NCI-H748 (cell line): Measurements from ENCODE around the gene ASIC2.

ENCODE experiments used
- DNase-seq: peaks from one replicate; lab custom pipeline; 2025; ENCODE audit not compliant: unreplicated experiment; lab: John Stamatoyannopoulos, UW

ASIC2 gene

DNA sequence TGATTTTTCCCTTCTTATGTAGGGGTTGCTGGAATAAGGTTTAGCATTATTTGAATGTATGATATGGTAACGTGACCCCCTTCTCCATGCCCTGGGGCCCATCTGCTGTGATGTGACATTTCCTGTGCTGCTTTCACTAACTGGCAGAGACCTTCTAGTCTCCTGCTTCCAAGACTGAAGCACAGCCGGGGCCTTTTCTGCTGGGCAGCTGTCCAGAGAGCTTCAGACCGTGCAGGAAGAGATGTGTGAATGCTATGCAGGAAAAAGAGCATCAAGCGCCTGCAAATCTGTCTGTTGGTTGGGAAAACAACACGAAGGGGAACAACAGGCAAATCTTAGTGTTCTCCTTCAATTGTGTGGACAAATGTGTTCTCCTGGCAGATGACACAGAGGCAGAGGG lies 173.0 kb downstream of the ASIC2 start:
- no peak for DNase-seq

DNA sequence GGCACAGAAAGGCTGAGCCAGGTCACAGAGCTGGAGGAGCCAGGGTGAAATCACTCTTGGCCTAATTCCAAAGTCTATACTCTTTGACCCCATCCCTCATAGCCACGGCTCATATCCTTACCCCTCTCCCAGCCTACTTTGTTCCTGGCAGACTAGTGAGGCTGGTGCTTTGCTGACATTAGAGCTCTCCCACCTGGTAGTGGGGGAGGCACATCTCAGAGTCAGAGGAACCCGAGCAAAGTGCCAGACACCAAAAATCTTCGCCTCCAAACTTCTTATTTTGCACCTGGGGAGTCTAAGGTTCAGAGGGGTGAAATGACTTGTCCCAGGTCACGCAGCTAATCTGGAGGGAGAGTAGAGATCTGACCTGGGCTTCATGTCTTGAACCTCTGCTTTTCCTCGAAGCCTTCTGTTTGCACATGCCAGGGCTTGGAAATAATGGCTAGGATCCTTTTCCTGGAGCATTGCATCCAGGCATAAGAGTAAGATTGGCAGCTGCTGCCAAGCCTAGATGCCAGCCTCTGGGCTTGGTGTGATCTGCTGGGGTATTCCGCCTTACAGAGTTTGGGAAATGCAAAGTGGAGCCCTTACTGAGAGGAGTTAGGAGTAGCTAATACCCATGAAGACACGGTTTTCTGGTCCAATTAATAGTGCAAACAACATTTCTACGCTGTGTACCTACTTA lies 174.6 kb downstream of the ASIC2 start:
- no peak for DNase-seq

DNA sequence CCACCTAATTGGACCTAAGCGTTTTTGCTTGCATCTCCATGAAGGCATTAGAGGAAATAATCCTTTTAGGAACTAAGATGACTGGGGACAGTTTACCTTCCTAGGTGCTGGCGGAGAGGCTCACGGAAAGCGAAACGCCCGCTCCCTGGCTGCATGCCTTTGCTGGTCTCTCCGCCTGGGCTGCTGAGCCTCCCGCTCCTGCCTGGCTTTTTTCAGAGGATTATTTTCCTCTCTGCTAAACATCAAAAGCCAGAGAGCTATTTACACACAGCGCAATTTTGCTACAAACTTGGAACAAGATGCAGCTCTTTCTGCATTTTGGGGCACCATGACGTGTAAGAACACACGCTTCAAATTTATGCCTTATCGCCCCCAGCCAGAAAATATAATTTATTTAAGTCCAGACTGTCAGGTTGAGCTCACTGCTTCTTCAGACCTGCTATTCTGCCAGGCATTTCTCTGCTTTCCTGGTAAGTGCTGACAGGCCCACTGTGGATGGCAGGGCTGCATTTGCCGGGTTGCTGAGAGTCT lies 177.0 kb downstream of the ASIC2 start:
- no peak for DNase-seq

DNA sequence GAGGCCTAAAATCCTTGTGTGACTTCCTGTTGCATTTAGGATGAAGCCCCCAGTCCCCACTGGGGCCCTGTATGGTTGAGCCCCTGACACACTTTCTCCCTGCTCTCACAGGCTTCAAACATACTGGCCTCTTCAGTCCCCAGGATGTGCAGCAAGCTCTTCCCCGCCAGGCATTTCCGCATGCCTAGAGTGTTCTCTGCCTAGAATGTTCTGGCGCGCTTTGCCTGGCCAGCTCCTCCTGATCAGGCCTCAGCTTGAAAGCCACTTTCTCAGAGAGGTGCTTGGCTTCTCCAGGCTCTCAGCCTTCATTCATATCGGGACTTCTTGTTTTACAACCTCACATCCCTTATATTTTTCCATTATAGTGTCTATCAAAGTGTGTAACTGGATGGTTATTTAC lies 177.7 kb downstream of the ASIC2 start:
- DNase-seq: no peak

DNA sequence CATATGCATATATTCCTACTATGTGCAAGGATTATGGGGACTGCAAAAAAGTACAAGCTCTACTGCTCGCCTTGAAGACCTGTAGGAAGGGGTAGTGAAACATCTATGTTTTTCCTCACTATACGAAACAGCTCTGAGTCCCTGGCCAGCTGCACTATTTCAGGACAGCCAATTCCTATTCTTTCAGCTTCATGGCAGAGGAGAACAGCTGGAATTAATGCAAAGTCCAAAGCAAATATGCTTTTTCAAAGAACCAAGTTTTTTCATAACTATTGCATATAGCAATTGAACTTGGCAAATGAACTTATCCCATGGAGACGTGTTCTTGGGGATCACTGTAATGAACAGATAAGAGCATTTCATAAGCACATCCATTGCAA lies 179.1 kb downstream of the ASIC2 start:
- DNase-seq: no peak

DNA sequence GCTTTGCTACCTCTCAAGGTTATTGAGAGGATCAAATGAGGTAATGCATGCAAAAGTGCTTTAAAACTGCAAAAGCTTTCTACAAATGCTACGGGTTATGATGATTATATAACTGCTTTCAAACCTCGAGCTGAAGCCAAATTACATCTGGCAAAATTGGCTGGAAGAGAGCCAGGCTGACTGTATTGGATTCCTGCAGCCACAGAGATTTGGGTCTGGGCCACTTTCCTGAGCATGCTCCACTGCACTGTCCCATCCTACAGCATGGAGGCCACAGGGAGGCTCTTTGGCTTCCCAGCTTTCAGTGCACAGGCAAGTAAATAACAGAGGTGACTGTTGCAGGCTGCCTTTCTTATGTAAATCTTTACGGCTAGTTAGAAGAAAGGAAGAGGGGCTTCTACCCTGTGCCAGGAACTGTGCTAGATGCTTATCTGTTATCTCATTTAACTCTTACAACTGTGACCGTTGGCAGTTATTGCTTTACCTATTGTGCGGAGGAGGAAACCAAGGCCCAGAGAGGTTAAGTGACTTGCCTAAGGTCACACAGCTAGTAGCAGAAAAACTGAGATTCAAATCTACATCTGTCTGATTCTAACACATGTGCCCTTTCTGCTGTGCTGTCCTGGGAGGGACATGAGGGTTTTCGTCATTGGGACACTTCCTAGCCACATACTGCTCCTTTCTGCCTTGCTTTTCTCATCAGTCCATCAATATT lies 179.7 kb downstream of the ASIC2 start:
- DNase-seq: no peak

DNA sequence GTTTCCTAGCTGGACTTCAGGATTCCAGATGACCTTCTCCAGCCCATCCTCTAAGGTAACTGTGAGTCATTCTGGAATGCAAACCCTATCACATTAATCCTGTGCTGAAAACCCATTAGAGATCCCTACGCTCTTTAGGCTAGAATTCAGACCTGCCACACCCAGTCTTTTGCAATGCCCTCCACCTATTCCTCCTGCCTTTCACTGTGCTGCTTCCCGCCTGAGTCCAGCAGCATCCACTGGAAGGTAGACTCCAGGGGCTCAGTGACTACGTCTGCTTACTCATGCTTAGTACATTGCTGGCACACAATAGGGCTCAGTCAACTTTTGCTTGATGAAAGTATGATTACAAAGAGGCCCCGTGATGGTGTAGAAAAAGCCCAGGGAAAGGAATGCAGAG lies 180.3 kb downstream of the ASIC2 start:
- no peak for DNase-seq

DNA sequence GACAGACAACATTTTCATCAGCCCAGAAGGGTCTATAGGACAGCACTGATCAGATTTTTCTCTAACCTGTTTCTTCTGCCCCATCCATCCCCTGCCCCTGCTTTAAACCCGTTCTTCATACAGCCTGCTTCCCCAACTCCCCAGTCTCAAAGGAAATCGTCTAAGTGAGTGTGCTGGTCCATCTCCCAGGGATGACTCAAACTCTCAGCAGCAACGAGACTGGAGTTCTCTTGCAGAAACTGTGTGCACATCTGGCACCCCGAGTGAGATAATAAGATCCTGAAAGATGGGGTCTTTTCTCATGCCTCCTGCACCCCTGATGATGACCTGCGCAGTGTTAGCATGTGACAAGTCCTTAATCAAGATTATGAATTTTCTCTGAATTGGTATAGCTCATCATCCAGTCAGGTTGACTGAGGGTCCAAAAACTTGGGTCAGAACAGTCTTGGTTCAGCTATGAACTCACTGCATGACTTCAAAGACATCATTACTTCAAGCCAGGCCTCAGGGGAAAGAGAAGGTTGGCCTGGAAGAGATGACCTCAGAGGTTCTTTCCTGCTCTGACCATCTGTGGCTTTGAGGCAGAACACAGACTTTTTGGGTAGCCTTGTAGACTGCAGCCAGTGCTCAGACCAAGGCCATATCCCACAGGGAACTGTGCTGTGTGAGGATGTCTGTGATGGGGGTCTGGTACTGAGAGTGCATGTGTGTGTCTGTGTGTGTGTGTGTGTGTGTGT lies 183.6 kb downstream of the ASIC2 start:
- DNase-seq: no peak

DNA sequence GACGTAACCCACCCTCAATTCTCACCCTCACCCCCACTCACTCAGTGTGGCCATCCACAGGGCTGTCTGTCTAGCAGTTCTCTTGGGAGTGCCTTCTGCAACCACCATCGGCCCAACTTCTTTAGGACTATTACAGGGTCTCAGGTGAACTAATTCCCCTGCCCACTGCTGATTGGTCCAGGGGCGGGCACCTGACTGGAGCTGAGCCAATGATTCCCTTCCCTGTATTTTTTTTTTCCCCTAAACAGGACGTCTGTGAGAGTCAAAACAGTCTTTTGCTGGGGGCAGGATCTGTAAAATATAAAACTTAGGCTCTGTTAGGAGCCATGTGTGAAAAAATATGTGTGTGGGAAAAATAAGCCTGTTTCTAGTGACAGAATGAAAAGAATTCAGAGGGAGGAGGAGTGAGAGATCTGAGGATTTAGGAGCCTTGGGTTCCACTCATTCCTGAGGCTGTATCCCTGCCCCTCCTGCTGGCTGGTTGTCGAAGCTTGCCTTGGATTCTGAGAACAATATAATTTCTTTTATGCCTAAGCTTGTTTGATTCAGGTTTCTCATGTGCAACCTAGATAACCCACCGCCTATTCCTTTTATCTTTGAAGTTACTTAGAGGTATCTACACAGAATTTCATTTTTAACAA lies 186.4 kb downstream of the ASIC2 start:
- DNase-seq: no peak

DNA sequence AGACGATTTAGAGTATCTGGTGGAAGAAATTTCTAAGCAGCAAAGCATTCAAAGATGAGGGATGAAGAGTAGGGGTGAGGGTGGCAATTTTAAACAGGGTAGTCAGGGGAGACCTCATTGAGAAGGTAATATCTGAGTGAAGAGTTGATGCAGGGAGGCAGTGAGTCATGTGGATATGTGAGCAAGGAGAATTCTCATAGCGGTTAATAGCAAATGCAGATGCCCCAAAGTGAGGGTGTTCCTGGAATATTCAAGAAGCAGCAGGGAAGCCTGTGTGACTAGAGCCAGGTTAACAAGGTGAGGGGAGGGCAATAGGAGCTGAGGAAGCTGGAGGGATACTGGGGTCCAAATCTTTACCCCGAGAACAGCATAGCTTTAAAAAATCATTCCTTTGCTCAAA lies 187.2 kb downstream of the ASIC2 start:
- DNase-seq: no peak

DNA sequence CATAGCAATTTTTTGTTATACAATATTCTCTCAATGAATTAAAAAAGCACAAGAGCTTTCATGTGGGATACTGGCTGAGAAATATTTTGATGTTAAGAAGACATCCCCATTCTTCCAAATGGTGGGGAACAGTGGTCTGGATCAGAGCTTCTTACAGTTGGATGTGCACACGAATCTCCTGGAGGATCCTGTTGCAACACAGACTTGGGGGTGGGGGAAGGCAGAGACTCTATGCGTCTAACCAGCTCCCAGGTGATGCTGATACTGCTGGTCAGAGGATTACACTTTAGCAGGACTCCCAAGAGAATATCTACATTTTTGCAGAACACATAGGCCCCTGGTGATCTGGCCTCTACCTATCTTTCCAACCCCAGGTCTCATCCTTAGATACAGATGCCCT lies 193.2 kb downstream of the ASIC2 start:
- DNase-seq: no peak

DNA sequence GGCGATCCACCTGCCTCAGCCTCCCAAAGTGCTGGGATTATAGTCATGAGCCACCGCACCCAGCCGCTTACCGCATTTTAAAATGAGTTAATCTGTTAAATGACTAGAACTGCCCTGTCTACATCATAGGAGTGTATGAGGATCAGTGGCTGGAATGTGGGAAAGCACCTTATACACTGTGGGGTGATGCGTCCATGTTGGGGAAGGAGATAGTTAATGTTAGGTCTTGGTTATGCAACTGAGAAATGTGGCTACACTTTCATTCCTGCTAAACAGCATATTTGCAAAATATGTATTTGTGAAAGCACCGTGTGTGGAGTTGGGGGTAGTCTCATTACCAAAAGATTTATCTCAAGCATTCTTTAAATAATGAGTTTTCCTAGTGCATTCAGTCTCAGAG lies 193.8 kb downstream of the ASIC2 start:
- DNase-seq: no peak

DNA sequence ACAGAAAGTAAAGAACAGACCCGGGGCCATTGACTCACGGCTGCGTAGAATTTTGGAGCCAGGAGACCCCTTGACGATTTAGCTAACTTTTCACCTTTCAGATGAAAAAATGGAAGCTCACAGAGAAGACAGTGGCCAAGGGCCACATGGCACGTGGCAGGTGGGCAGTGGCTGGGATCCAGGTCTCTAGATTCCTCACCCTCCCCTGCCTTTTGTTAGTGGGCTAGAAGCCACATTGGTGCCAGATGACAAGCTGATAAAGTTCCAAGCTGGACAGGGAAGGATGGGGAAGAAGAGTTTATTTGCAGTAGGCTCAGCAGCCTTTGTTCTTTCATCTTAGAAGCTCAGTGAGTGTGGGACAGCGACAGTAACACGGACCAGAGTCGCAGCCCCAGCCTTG lies 195.7 kb downstream of the ASIC2 start:
- DNase-seq: no peak

DNA sequence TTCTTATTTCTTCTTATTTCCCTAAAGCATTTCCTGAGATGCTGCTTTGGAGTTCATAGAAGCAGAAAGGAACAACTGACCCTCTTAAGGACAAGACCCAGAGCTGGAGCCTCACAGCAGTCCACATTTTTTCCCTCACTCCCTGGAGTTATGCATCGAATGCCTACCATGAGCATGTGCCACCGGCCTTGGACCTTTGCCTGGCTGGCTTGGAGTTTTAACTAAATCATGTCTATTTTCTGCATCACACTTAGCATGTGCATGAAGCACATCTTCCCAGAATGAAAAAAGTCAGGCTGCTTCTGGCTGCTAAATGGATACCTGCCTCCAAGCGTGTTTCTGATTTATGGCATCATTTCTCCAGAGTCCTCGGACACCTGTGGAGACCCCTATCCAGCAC lies 196.9 kb downstream of the ASIC2 start:
- DNase-seq: no peak

DNA sequence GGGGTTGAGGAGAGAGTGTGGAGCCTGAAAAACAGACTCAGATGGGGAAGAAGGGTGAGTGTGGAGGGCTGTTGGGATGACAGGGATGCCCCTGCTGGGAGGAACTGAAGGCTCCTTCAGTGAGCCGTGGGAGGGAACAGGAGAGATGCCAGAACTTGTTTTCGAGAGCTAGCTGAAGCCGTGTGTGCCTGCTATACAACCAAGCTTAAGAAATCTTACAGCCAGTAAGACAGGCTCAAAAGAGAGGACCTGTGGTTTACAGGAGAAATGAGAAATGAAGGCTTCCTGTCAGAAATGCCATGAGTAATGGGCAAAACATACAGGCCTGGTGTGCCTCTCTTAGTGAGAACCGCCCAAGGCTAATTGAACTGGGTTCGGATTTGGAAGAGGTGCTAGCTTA lies 201.8 kb downstream of the ASIC2 start:
- DNase-seq: no peak

DNA sequence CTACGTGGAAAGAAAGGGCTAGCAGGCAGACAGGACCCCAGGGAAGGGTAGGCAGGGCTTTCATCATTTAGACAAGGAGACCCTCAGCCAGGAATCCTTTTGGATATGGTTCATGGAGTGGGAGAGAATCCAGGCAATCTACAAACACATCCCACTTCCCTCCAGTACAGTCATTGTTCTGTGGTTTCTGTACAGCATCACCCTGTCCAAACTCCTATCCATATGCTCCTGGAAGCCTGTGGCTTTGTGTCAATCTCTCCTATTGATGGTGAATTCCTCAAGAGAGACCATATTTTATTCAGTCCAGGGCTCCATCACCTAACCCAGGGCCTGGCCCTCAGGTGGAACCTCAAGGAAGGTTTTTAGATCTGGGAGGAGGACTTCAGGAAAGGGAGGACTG lies 202.3 kb downstream of the ASIC2 start:
- DNase-seq: no peak

DNA sequence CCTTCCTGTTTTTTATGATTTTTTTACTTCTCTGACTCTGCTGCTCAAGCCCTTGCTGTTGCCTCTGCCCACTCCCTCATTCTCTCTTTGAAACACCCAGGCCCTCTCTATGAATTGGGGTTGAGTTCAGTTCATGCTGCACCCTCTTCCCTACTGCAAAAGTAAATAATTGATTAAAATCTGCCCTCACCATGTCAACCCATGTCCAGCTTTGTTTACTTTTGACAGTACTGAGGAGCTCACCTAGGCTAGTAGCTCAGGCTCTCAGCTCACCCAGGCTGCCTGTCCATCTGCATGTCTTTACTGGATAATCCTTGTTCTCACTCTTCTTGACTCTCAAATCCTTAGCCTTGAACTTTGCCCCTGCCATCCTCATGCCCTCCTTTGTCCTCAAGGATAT lies 206.2 kb downstream of the ASIC2 start:
- no peak for DNase-seq

DNA sequence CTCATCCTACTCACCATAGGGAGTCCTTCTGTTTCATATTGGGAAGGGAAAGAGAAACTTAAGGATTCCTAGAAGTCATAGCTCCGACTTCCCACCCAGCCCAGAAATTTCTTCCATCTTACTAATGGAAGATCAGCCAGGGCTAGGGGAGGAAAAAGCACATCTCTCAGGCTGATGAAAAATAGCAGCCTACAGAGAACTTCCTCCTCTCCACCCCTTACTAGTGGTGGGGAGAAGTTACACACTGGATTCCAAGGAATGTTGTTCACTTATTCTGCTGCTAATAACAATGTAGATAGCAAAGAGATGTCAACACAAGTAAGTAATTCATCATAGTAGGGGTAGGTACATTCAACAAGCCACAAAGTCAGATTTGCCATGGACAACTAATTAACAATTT lies 207.1 kb downstream of the ASIC2 start:
- no peak for DNase-seq

DNA sequence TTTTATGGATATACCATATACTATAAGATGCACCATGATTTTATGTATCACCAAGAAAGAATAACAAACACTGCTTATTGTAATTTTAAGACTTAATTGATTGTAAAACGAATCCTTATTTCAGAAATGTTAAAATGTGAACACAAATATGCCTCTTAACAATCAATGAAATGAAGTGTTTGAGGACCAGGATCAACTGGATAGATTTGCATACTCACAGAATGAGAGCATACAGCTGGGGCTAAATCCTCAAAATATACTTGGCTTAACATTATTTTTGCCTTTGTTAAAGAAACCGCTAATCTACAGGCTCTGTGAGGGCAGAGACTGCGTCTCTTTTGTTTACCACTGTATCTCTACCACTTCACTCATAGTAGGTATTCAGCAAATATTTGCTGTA lies 207.8 kb downstream of the ASIC2 start:
- DNase-seq: no peak

DNA sequence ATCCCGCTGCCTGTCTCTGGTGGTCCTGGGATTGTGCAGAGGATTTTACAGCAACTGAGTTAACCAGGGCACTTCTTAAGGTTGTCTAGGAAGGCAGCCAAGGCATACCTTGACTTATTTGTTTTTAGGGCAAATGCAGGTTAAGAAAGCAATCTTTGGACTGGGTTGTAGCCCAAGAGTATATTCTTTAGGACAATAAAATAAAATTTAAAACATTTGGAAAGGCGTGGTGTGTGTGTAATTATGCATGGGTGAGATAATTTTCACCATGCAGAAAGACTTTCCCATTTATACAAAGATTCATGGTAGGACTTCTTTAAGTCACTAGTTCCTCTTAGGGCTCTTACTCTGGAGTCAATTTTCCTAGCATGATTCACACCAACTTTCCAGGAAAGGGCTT lies 208.3 kb downstream of the ASIC2 start:
- no peak for DNase-seq

DNA sequence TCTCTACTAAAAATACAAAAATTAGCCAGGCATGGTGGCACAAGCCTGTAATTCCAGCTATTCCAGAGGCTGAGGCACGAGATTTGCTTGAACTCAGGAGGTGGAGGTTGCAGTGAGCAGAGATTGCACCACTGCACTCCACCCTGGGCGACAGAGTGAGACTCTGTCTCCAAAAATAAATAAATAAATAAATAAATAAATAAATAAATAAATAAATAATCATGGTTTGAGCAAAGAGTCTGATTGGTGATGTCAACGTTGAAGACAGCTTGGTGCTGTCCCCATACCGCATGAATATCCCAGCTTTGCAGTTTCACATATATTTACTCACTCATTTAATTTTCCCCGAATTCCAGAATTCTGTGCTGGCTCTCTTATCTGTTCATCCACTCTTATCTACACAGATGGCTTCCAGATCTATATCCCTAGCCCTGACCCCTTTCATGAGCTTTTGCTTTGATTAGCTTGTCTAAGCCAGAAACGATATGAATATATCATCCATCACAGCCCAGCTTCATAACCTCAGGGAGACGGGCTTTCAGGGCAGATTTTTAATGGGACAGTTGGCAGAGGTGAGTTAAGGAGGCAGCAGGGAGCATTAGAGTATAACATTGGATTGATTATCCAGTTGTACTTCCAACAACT lies 210.4 kb downstream of the ASIC2 start:
- no peak for DNase-seq
